OCI-LY7 (cell line): ENCODE measurements around the gene SOX14. TPM values are rescaled to one million over a fixed set of nuclear protein-coding genes. Genes with fewer than 3 reads are reported as not detected.

ENCODE experiments used
- BruUV-seq: library from RNA; stranded (reverse); fragments of 400-500 nt; replicated peaks from 2 replicates; lab custom pipeline; 2021; lab: Mats Ljungman, UMichigan
- CTCF ChIA-PET: fragments of 300-600 bp; sonication (Branson Sonifier 250); formaldehyde crosslinking; loops from one replicate; lab custom pipeline; 2022; ENCODE audit warnings: antibody characterized with exemption; ENCODE audit not compliant: unreplicated experiment; lab: Charles Lee
- POLR2A ChIA-PET: fragments of 300-600 bp; sonication (Branson Sonifier 250); formaldehyde crosslinking; loops from one replicate; lab custom pipeline; 2022; ENCODE audit warnings: antibody characterized with exemption; lab: Charles Lee
- DNase-seq: peaks from one replicate; pipeline ENCODE4 v3.0.0-alpha.2; 2015; ENCODE audit warnings: low spot score
- H2AFZ ChIP-seq: fragments of 200-600 bp; sonication (generic), shearing (Covaris generic); 2 replicates; pipeline ENCODE4 v1.6.1; 2014; ENCODE audit warnings: mild to moderate bottlenecking, antibody characterized with exemption, low read length, moderate library complexity
- H3K27ac ChIP-seq: fragments of 200-600 bp; sonication (generic); 2 replicates; pipeline ENCODE4 v1.5.1; 2014; ENCODE audit warnings: mixed run types, low read depth, mild to moderate bottlenecking, moderate library complexity, low read length, inconsistent platforms; ENCODE audit not compliant: poor library complexity, severe bottlenecking
- H3K36me3 ChIP-seq: fragments of 200-600 bp; sonication (generic); 2 replicates; pipeline ENCODE4 v1.6.1; 2014; ENCODE audit warnings: mild to moderate bottlenecking, antibody characterized with exemption, low read length, moderate library complexity, mixed read lengths; ENCODE audit not compliant: insufficient read depth
- H3K4me1 ChIP-seq: fragments of 200-600 bp; sonication (generic); 2 replicates; pipeline ENCODE4 v1.5.1; 2014; ENCODE audit warnings: mild to moderate bottlenecking, low read length; ENCODE audit not compliant: insufficient read depth, poor library complexity, severe bottlenecking
- H3K4me2 ChIP-seq: fragments of 200-600 bp; sonication (generic); 2 replicates; pipeline ENCODE4 v1.6.1; 2014; ENCODE audit warnings: mild to moderate bottlenecking, low read length
- H3K4me3 ChIP-seq: fragments of 200-600 bp; sonication (generic); 2 replicates; pipeline ENCODE4 v1.5.1; 2014; ENCODE audit warnings: mild to moderate bottlenecking, low read depth, low read length; ENCODE audit not compliant: poor library complexity, severe bottlenecking
- H3K79me2 ChIP-seq: fragments of 200-600 bp; sonication (generic); 2 replicates; pipeline ENCODE4 v1.6.1; 2016; ENCODE audit warnings: low read depth, mild to moderate bottlenecking, low read length, moderate library complexity, mixed read lengths; ENCODE audit not compliant: insufficient read depth
- H3K9me2 ChIP-seq: fragments of 200-600 bp; sonication (generic); 2 replicates; pipeline ENCODE4 v1.6.1; 2016; ENCODE audit warnings: mild to moderate bottlenecking, low read length, mixed read lengths; ENCODE audit not compliant: insufficient read depth
- H3K9me3 ChIP-seq: fragments of 200-600 bp; sonication (generic); 2 replicates; pipeline ENCODE4 v1.6.1; 2014; ENCODE audit warnings: mild to moderate bottlenecking, mixed run types, low read length, mixed read lengths
- H4K20me1 ChIP-seq: fragments of 200-600 bp; sonication (generic); 2 replicates; pipeline ENCODE4 v1.6.1; 2014; ENCODE audit warnings: mild to moderate bottlenecking, antibody characterized with exemption, low read length, moderate library complexity, mixed read lengths; ENCODE audit not compliant: insufficient read depth
- CTCF ChIP-seq: fragments of 200-600 bp; sonication (generic); conservative IDR thresholded peaks from 2 replicates; pipeline ENCODE4 v1.5.1; 2014; ENCODE audit warnings: mild to moderate bottlenecking, antibody characterized with exemption, low read length, moderate library complexity, mixed read lengths
- EZH2phosphoT487 ChIP-seq: fragments of 200-600 bp; sonication (generic); IDR thresholded peaks from 2 replicates; pipeline ENCODE4 v1.6.1; 2018; ENCODE audit warnings: low read depth, borderline replicate concordance, mild to moderate bottlenecking, mixed run types, antibody characterized with exemption, low read length, moderate library complexity, mixed read lengths
- intact Hi-C: fragments of 100-400 bp; cut with micrococcal nuclease; formaldehyde crosslinking; loops from one replicate; pipeline ENCODE4 v1.10.0; 2022; ENCODE audit not compliant: unreplicated experiment
- total RNA-seq, 2 experiments: library from RNA; depleted of rRNA in 1 of 2; stranded (reverse); fragments of >200 nt in 1 of 2; shearing (Covaris generic) in 1 of 2; gene quantifications; 2 replicates each; pipeline ENCODE4 v1.2.3, GENCODE V29; 2014 to 2022

SOX14 gene
- total RNA-seq, 2 experiments from 2014 or later: not detected

GRCh38 chr3:137789236-137789635 is 25.1 kb downstream of the SOX14 start:
- intact Hi-C loops: no loop called here
- Histone ChIP-seq H2AFZ (no peak overlapping the region), H4K20me1 (no peaks in the 10 kb centered on the region), H3K27ac (no peak overlapping the region), H3K36me3 (no peaks in the 10 kb centered on the region), H3K79me2 (no peaks in the 10 kb centered on the region), H3K9me2 (no peaks in the 10 kb centered on the region), H3K4me2 (no peak overlapping the region), H3K4me1 (no peaks in the 10 kb centered on the region), H3K4me3 (no peak overlapping the region), H3K9me3 (no peaks in the 10 kb centered on the region)
- POLR2A ChIA-PET: no interaction called here
- DNase-seq: no peak
- CTCF ChIA-PET: no interaction called here
- TF ChIP-seq CTCF: no peak
- no peak for TF ChIP-seq EZH2phosphoT487
- BruUV-seq: no TSS peak

- Histone ChIP-seq H3K9me3 (no peaks in the 10 kb centered on the region), H3K36me3 (no peaks in the 10 kb centered on the region), H3K4me2 (no peak overlapping the region), H3K27ac (no peak overlapping the region), H3K79me2 (no peaks in the 10 kb centered on the region), H3K4me1 (no peaks in the 10 kb centered on the region), H2AFZ (no peak overlapping the region), H4K20me1 (no peaks in the 10 kb centered on the region), H3K9me2 (no peaks in the 10 kb centered on the region), H3K4me3 (no peak overlapping the region)
- peak; percentile 27 for DNase-seq
- peak; percentile 74 for TF ChIP-seq CTCF
- TF ChIP-seq EZH2phosphoT487: no peak
- intact Hi-C loops: loop anchor here (10.0 kb wide), 1 partner anchor 688 kb away; no protein-coding TSS in a partner anchor
- ChIA-PET POLR2A (no interaction called here), CTCF (no interaction called here)
- BruUV-seq: no TSS peak
These were observed 28.6 kb downstream of the SOX14 start for GRCh38 chr3:137792626-137793271.

GRCh38 chr3:137796993-137797392 is 32.9 kb downstream of the SOX14 start:
- TF ChIP-seq CTCF (no peak), EZH2phosphoT487 (no peak)
- Histone ChIP-seq H2AFZ (no peak overlapping the region), H4K20me1 (no peaks in the 10 kb centered on the region), H3K9me2 (no peaks in the 10 kb centered on the region), H3K4me3 (no peak overlapping the region), H3K9me3 (no peaks in the 10 kb centered on the region), H3K36me3 (no peaks in the 10 kb centered on the region), H3K27ac (no peak overlapping the region), H3K4me2 (no peak overlapping the region), H3K79me2 (no peaks in the 10 kb centered on the region), H3K4me1 (no peaks in the 10 kb centered on the region)
- no TSS peak for BruUV-seq
- DNase-seq: no peak
- POLR2A ChIA-PET: interaction anchor here (0.7 kb wide), 1 partner anchor 601 kb away, joined by 3 read pairs; no protein-coding TSS in a partner anchor
- intact Hi-C loops: loop anchor here (10.0 kb wide), 1 partner anchor 692 kb away; no protein-coding TSS in a partner anchor
- CTCF ChIA-PET: no interaction called here
